Measurements from ENCODE around the gene ZNF473.

The ZNF473 gene

GRCh38 chr19:50042363-50043024 lies 16.7 kb downstream of the ZNF473 start:
- Histone ChIP-seq H2AFZ (ENCODE audit: low read depth, low read length) (no peak overlapping the region), H3K9me3 (ENCODE audit: insufficient read depth, low read length) (peaks cover 7% of the 10 kb centered on the region)
- TF ChIP-seq EZH2phosphoT487 (IDR thresholded peaks at IDR 0.05; ENCODE audit: low read depth) (no peak), CTCF (IDR thresholded peaks at IDR 0.05; ENCODE audit: low read depth, low read length) (no peak)

GRCh38 chr19:50043967-50044366 lies 18.2 kb downstream of the ZNF473 start:
- no peak for TF ChIP-seq EZH2phosphoT487 (IDR thresholded peaks at IDR 0.05; ENCODE audit: low read depth)
- TF ChIP-seq CTCF (IDR thresholded peaks at IDR 0.05; ENCODE audit: low read depth, low read length) = no peak
- H3K4me2 ChIP-seq (ENCODE audit: low read length) = no peak overlapping the region
- no peak overlapping the region for H3K27ac ChIP-seq (ENCODE audit: low read length)
- no peak overlapping the region for H3K4me3 ChIP-seq (ENCODE audit: low read length)
- peaks cover 14% of the 10 kb centered on the region for H3K4me1 ChIP-seq (ENCODE audit: low read length)
- H3K9me3 ChIP-seq (ENCODE audit: insufficient read depth, low read length) = peaks cover 7% of the 10 kb centered on the region
- H2AFZ ChIP-seq (ENCODE audit: low read depth, low read length) = no peak overlapping the region
- H3K27me3 ChIP-seq (ENCODE audit: low read depth, low read length) = no peaks in the 10 kb centered on the region
- H3K36me3 ChIP-seq (replicated peaks; ENCODE audit: low read depth, low read length) = peaks cover 96% of the 10 kb centered on the region
- no peaks in the 10 kb centered on the region for H3K79me2 ChIP-seq (ENCODE audit: low read length)
- no peak overlapping the region for H3K9ac ChIP-seq (ENCODE audit: low read length)
- peaks cover 23% of the 10 kb centered on the region for H4K20me1 ChIP-seq (ENCODE audit: insufficient read depth, low read length)

More at GRCh38 chr19:50042363-50043024, 16.7 kb downstream of the ZNF473 start:
- H3K4me2 ChIP-seq (ENCODE audit: low read length) = no peak overlapping the region
- peaks cover 16% of the 10 kb centered on the region; the same call in 1 of the 2 replicates for H4K20me1 ChIP-seq (ENCODE audit: insufficient read depth, low read length)
- H3K27me3 ChIP-seq (ENCODE audit: low read depth, low read length) = no peaks in the 10 kb centered on the region
- H3K27ac ChIP-seq (ENCODE audit: low read length) = peak overlapping the region; percentile 35
- peaks cover 91% of the 10 kb centered on the region for H3K36me3 ChIP-seq (replicated peaks; ENCODE audit: low read depth, low read length)
- no peaks in the 10 kb centered on the region for H3K79me2 ChIP-seq (ENCODE audit: low read length)
- peaks cover 14% of the 10 kb centered on the region for H3K4me1 ChIP-seq (ENCODE audit: low read length)
- H3K4me3 ChIP-seq (ENCODE audit: low read length) = no peak overlapping the region
- no peak overlapping the region for H3K9ac ChIP-seq (ENCODE audit: low read length)

DNA sequence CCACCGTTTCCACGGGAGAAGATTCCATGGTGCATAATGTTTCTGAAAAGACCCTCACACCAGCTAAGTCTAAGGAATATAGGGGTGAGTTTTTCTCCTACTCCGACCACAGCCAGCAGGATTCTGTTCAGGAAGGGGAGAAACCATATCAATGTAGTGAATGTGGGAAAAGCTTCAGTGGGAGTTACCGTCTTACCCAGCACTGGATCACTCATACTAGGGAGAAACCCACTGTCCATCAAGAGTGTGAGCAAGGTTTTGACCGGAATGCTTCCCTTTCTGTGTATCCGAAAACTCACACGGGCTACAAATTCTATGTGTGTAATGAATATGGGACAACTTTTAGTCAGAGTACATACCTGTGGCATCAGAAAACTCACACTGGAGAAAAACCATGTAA lies 19.1 kb downstream of the ZNF473 start:
- Histone ChIP-seq H3K4me1 (ENCODE audit: low read length) (peaks cover 14% of the 10 kb centered on the region), H3K36me3 (replicated peaks; ENCODE audit: low read depth, low read length) (peaks cover 88% of the 10 kb centered on the region)

More for the DNA sequence above, 19.1 kb downstream of the ZNF473 start:
- no peak overlapping the region for H3K27ac ChIP-seq (ENCODE audit: low read length)
- no peaks in the 10 kb centered on the region for H3K79me2 ChIP-seq (ENCODE audit: low read length)
- no peak overlapping the region for H3K4me3 ChIP-seq (ENCODE audit: low read length)
- no peak overlapping the region for H3K9ac ChIP-seq (ENCODE audit: low read length)
- no peak for TF ChIP-seq EZH2phosphoT487 (IDR thresholded peaks at IDR 0.05; ENCODE audit: low read depth)
- no peak for TF ChIP-seq CTCF (IDR thresholded peaks at IDR 0.05; ENCODE audit: low read depth, low read length)
- H3K27me3 ChIP-seq (ENCODE audit: low read depth, low read length) = no peaks in the 10 kb centered on the region
- H4K20me1 ChIP-seq (ENCODE audit: insufficient read depth, low read length) = peaks cover 21% of the 10 kb centered on the region
- H3K4me2 ChIP-seq (ENCODE audit: low read length) = no peak overlapping the region
- no peak overlapping the region for H2AFZ ChIP-seq (ENCODE audit: low read depth, low read length)
- H3K9me3 ChIP-seq (ENCODE audit: insufficient read depth, low read length) = peaks cover 7% of the 10 kb centered on the region

Data from OCI-LY3 (cell line).